ENCODE results near the gene MYO18B.

Gene MYO18B

GRCh38 chr22:25772288-25772687, 30.3 kb downstream of the MYO18B start:
- H3K27ac ChIP-seq (ENCODE audit: low read length), result no peak overlapping the region
- H3K4me1 ChIP-seq (ENCODE audit: low read length), result no peaks in the 10 kb centered on the region
- no peak for DNase-seq
- H3K79me2 ChIP-seq (ENCODE audit: low read length), result no peaks in the 10 kb centered on the region
- H3K36me3 ChIP-seq (replicated peaks; ENCODE audit: insufficient read depth, low read length), result no peaks in the 10 kb centered on the region
- H3K9ac ChIP-seq (ENCODE audit: low read length), result no peak overlapping the region
- H3K9me2 ChIP-seq (replicated peaks; ENCODE audit: insufficient read depth, low read length), result no peaks in the 10 kb centered on the region
- no peaks in the 10 kb centered on the region for H4K20me1 ChIP-seq (ENCODE audit: insufficient read depth, low read length)
- no peak overlapping the region for H3K4me3 ChIP-seq (ENCODE audit: low read length)
- H3F3A ChIP-seq (ENCODE audit: insufficient read depth, low read length), result no peaks in the 10 kb centered on the region
- peaks cover 59% of the 10 kb centered on the region for H3K27me3 ChIP-seq (replicated peaks; ENCODE audit: insufficient read depth, low read length)
- no peak overlapping the region for H3K4me2 ChIP-seq (ENCODE audit: low read depth, low read length)
- H3K9me3 ChIP-seq (replicated peaks; ENCODE audit: insufficient read depth, low read length), result no peaks in the 10 kb centered on the region
- TF ChIP-seq EZH2phosphoT487 (IDR thresholded peaks at IDR 0.05; ENCODE audit: low read length), result no peak
- TF ChIP-seq, protein P1, sequence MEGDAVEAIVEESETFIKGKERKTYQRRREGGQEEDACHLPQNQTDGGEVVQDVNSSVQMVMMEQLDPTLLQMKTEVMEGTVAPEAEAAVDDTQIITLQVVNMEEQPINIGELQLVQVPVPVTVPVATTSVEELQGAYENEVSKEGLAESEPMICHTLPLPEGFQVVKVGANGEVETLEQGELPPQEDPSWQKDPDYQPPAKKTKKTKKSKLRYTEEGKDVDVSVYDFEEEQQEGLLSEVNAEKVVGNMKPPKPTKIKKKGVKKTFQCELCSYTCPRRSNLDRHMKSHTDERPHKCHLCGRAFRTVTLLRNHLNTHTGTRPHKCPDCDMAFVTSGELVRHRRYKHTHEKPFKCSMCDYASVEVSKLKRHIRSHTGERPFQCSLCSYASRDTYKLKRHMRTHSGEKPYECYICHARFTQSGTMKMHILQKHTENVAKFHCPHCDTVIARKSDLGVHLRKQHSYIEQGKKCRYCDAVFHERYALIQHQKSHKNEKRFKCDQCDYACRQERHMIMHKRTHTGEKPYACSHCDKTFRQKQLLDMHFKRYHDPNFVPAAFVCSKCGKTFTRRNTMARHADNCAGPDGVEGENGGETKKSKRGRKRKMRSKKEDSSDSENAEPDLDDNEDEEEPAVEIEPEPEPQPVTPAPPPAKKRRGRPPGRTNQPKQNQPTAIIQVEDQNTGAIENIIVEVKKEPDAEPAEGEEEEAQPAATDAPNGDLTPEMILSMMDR (IDR thresholded peaks at IDR 0.05; ENCODE audit: low read length), result no peak
- no peak for TF ChIP-seq EZH2 (optimal IDR thresholded peaks at IDR 0.05; ENCODE audit: low read depth, low read length)
- no peak overlapping the region for H2AFZ ChIP-seq (ENCODE audit: low read length)

DNA sequence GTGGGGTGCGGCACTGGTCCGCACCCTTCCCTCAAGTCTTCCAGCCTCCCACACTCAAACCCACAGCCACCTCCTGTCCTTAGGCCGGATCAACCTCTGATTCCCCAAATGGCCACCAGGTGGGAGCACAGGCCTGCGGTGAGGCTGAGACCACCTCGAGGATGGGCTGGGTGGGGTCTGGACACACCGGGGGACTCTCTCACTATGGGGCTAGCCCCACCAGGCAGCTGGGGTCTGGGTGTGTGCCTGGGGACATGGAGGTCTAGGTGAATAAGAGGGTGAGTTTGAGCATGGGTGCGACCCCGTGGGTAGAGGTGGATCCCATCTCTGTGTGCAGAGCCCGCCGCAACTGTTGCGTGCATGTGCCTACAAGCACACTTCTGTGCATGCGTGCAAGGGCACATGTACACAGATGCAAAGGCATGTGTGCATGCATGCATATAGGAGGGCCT, 32.6 kb downstream of the MYO18B start:
- no peaks in the 10 kb centered on the region for H3K36me3 ChIP-seq (replicated peaks; ENCODE audit: insufficient read depth, low read length)
- peaks cover 40% of the 10 kb centered on the region for H3K27me3 ChIP-seq (replicated peaks; ENCODE audit: insufficient read depth, low read length)
- TF ChIP-seq EZH2 (optimal IDR thresholded peaks at IDR 0.05; ENCODE audit: low read depth, low read length) (no peak), EZH2phosphoT487 (IDR thresholded peaks at IDR 0.05; ENCODE audit: low read length) (no peak)
- TF ChIP-seq, protein P1 (IDR thresholded peaks at IDR 0.05; ENCODE audit: low read length), result peak; percentile 40
- no peak overlapping the region for H3K9ac ChIP-seq (ENCODE audit: low read length)
- no peaks in the 10 kb centered on the region for H3F3A ChIP-seq (ENCODE audit: insufficient read depth, low read length)
- no peaks in the 10 kb centered on the region for H3K4me1 ChIP-seq (ENCODE audit: low read length)
- no peaks in the 10 kb centered on the region for H3K79me2 ChIP-seq (ENCODE audit: low read length)
- no peaks in the 10 kb centered on the region for H3K9me2 ChIP-seq (replicated peaks; ENCODE audit: insufficient read depth, low read length)
- H2AFZ ChIP-seq (ENCODE audit: low read length), result no peak overlapping the region
- no peaks in the 10 kb centered on the region for H3K9me3 ChIP-seq (replicated peaks; ENCODE audit: insufficient read depth, low read length)
- no peaks in the 10 kb centered on the region for H4K20me1 ChIP-seq (ENCODE audit: insufficient read depth, low read length)
- no peak overlapping the region for H3K4me2 ChIP-seq (ENCODE audit: low read depth, low read length)
- no peak for DNase-seq
- no peak overlapping the region for H3K27ac ChIP-seq (ENCODE audit: low read length)
- no peak overlapping the region for H3K4me3 ChIP-seq (ENCODE audit: low read length)

GRCh38 chr22:25775531-25775930, 33.5 kb downstream of the MYO18B start:
- no peak overlapping the region for H3K4me3 ChIP-seq (ENCODE audit: low read length)
- no peaks in the 10 kb centered on the region for H3K4me1 ChIP-seq (ENCODE audit: low read length)
- DNase-seq, result no peak
- no peak overlapping the region for H2AFZ ChIP-seq (ENCODE audit: low read length)
- no peaks in the 10 kb centered on the region for H4K20me1 ChIP-seq (ENCODE audit: insufficient read depth, low read length)
- no peak overlapping the region for H3K4me2 ChIP-seq (ENCODE audit: low read depth, low read length)
- H3K36me3 ChIP-seq (replicated peaks; ENCODE audit: insufficient read depth, low read length), result no peaks in the 10 kb centered on the region
- no peaks in the 10 kb centered on the region for H3F3A ChIP-seq (ENCODE audit: insufficient read depth, low read length)
- no peak overlapping the region for H3K9ac ChIP-seq (ENCODE audit: low read length)
- TF ChIP-seq, protein P1 (IDR thresholded peaks at IDR 0.05; ENCODE audit: low read length), result no peak
- no peak for TF ChIP-seq EZH2 (optimal IDR thresholded peaks at IDR 0.05; ENCODE audit: low read depth, low read length)
- no peak for TF ChIP-seq EZH2phosphoT487 (IDR thresholded peaks at IDR 0.05; ENCODE audit: low read length)
- peaks cover 30% of the 10 kb centered on the region for H3K27me3 ChIP-seq (replicated peaks; ENCODE audit: insufficient read depth, low read length)
- no peak overlapping the region for H3K27ac ChIP-seq (ENCODE audit: low read length)
- no peaks in the 10 kb centered on the region for H3K9me2 ChIP-seq (replicated peaks; ENCODE audit: insufficient read depth, low read length)
- no peaks in the 10 kb centered on the region for H3K79me2 ChIP-seq (ENCODE audit: low read length)
- H3K9me3 ChIP-seq (replicated peaks; ENCODE audit: insufficient read depth, low read length), result no peaks in the 10 kb centered on the region
